Right lobe of liver (tissue), 6 donors: ENCODE measurements around the gene ST3GAL5. TPM values are rescaled to one million over a fixed set of nuclear protein-coding genes. Genes with fewer than 3 reads are reported as not detected.
A peak's percentile ranks its signal among the peaks of the same experiment; 100 is the strongest.
"Not testable (repeated sequence)": the region's sequence is repeated elsewhere in the genome, so short reads cannot be mapped to it uniquely, and the experiment has no call there.

Experiments
- ATAC-seq, 4 donors: fragments of 200-7000 bp; cut with Tn5 transposase; one replicate each; pipeline ENCODE4 v1.9.1; 2020; ENCODE audit warnings: mild to moderate bottlenecking in 4 of 4, moderate library complexity in 4 of 4
- DNase-seq, 3 donors: peaks; one replicate each; pipeline ENCODE4 v3.0.0-alpha.2; 2020
- H3K27ac ChIP-seq, 3 donors: fragments of 200-600 bp; one replicate each; pipeline ENCODE4 v1.8.0; 2022
- H3K27me3 ChIP-seq, 2 donors: fragments of 200-600 bp; one replicate each; pipeline ENCODE4 v1.8.0; 2022
- H3K36me3 ChIP-seq, 4 donors: fragments of 200-600 bp; sonication (generic) in 1 of 4; one replicate each; pipeline versions ENCODE4 v1.5.1 to v1.8.0; 2017 to 2022; ENCODE audit warnings: control low read depth in 1 of 4
- H3K4me1 ChIP-seq, 4 donors: fragments of 200-600 bp; sonication (generic) in 1 of 4; one replicate each; pipeline versions ENCODE4 v1.5.1 to v1.8.0; 2017 to 2022; ENCODE audit warnings: control low read depth in 1 of 4
- H3K4me3 ChIP-seq, 3 donors: fragments of 200-600 bp; one replicate each; pipeline ENCODE4 v1.8.0; 2022
- H3K9me3 ChIP-seq, 4 donors: fragments of 200-600 bp; sonication (generic) in 1 of 4; one replicate each; pipeline versions ENCODE4 v1.5.1 to v1.8.0; 2017 to 2022; ENCODE audit warnings: control low read depth in 1 of 4
- CTCF ChIP-seq, 4 donors: fragments of 200-600 bp in 3 of 4; fragments of 450-650 bp in 1 of 4; IDR thresholded peaks; one replicate each; pipeline versions ENCODE4 v1.5.1 to v1.8.0; 2016 to 2022; ENCODE audit warnings: antibody characterized with exemption in 4 of 4, mild to moderate bottlenecking in 2 of 4
- POLR2A ChIP-seq: fragments of 450-650 bp; IDR thresholded peaks from one replicate; pipeline ENCODE4 v1.6.1; 2017; ENCODE audit warnings: antibody characterized with exemption, mild to moderate bottlenecking
- WGBS: methylation state at CpG from one replicate; pipeline ENCODE4 v1.1.6; 2018; ENCODE audit warnings: low coverage, low lambda C conversion rate; ENCODE audit not compliant: insufficient coverage; ENCODE audit errors: missing lambda C conversion rate; 5-methylcytosine and 5-hydroxymethylcytosine counted together
- intact Hi-C, 2 donors: fragments of 100-400 bp; cut with DNase I; formaldehyde crosslinking; loops; one replicate each; pipeline versions ENCODE4 v1.11.2 to v1.14.1; 2022
- total RNA-seq, 6 experiments: library from RNA; depleted of rRNA in 2 of 6; stranded (reverse); fragments of >200 nt in 2 of 6; fragmentation: NEBNext Ultra II Directional in 3 of 6; extraction: Animal tissue kit (Norgen Biotek cat#: 25700) in 3 of 6; gene quantifications; one replicate each; pipeline versions ENCODE4 v1.1.0 to v1.2.4, GENCODE V29; 2016 to 2023
- donor health status: DM: no; HTN: yes; CAD: no.
- donor health status: DM: no; HTN: no; CAD: no.
- donor health status: DM: no; HTN: no; CAD: no.
- donor health status: DM: no; HTN: yes; CAD: no.
- donor health status: DM: no; HTN: yes; CAD: no.

Gene ST3GAL5
- total RNA-seq, 6 experiments from 2014 or later = 8.6 to 22.2 (median 10.9) TPM

- ATAC-seq (peak; percentile 58 to 79 (median 66)), DNase-seq (peak; percentile 80 to 87 (median 81))
- Histone ChIP-seq H3K4me3 (peak overlapping the region; percentile 66 to 84 (median 66)), H3K4me1 (peaks cover 0 to 29% (median 2%) of the 10 kb centered on the region in 4 donors), H3K27ac (peak overlapping the region in 2 of 3 donors; percentile 82 to 93), H3K27me3 (no peaks in the 10 kb centered on the region), H3K9me3 (no peaks in the 10 kb centered on the region), H3K36me3 (no peaks in the 10 kb centered on the region)
- TF ChIP-seq CTCF (IDR thresholded peaks at IDR 0.05) = peak; percentile 48 to 52 (median 50)
- TF ChIP-seq POLR2A = no peak
- intact Hi-C loops = loop anchor here (2.0 to 10.0 kb wide), 3 partner anchors 49 to 147 kb away; no protein-coding TSS in a partner anchor
- 2% methylated on average over 7 of the region's 10 CpGs for WGBS
Observed at GRCh38 chr2:85887566-85888019, 1.2 kb downstream of the ST3GAL5 start.

GRCh38 chr2:85886590-85886989 lies 2.2 kb downstream of the ST3GAL5 start:
- H3K4me3 ChIP-seq = no peak overlapping the region
- WGBS = 27% methylated on average over 9 of the region's 11 CpGs
- H3K9me3 ChIP-seq = no peaks in the 10 kb centered on the region
- no peaks in the 10 kb centered on the region for H3K36me3 ChIP-seq
- no peaks in the 10 kb centered on the region for H3K27me3 ChIP-seq
- H3K4me1 ChIP-seq = peaks cover 0 to 25% (median 2%) of the 10 kb centered on the region in 4 donors
- intact Hi-C loops = loop anchor here (5.0 to 10.0 kb wide), 2 partner anchors 146 to 148 kb away; no protein-coding TSS in a partner anchor
- DNase-seq (no peak), ATAC-seq (no peak)
- TF ChIP-seq POLR2A = no peak
- TF ChIP-seq CTCF (IDR thresholded peaks at IDR 0.05) = no peak
- no peak overlapping the region for H3K27ac ChIP-seq

GRCh38 chr2:85886141-85886540 lies 2.6 kb downstream of the ST3GAL5 start:
- Histone ChIP-seq H3K27me3 (no peaks in the 10 kb centered on the region), H3K9me3 (no peaks in the 10 kb centered on the region), H3K36me3 (no peaks in the 10 kb centered on the region), H3K4me3 (no peak overlapping the region), H3K27ac (no peak overlapping the region), H3K4me1 (peaks cover 0 to 25% (median 2%) of the 10 kb centered on the region in 4 donors)
- ATAC-seq (no peak), DNase-seq (no peak)
- TF ChIP-seq CTCF (IDR thresholded peaks at IDR 0.05) (no peak), POLR2A (no peak)
- intact Hi-C loops = loop anchor here (5.0 to 10.0 kb wide), 2 partner anchors 146 to 149 kb away; no protein-coding TSS in a partner anchor
- WGBS = 92% methylated on average over 2 of the region's 8 CpGs

GRCh38 chr2:85881781-85882180 lies 7.0 kb downstream of the ST3GAL5 start:
- not testable (repeated sequence) for H3K27me3 ChIP-seq, H3K4me3 ChIP-seq, DNase-seq, H3K36me3 ChIP-seq, H3K4me1 ChIP-seq, ATAC-seq, H3K27ac ChIP-seq, H3K9me3 ChIP-seq
- no CpG with 5 or more reads among the region's 1 CpG for WGBS
- intact Hi-C loops = loop anchor here in 1 of 2 donors (10.0 kb wide), 1 partner anchor 153 kb away; no protein-coding TSS in a partner anchor

GRCh38 chr2:85880716-85881328 lies 8.0 kb downstream of the ST3GAL5 start:
- H3K4me1 ChIP-seq, H3K36me3 ChIP-seq, H3K4me3 ChIP-seq, H3K27me3 ChIP-seq, ATAC-seq, H3K9me3 ChIP-seq, H3K27ac ChIP-seq, DNase-seq: not testable (repeated sequence)
- intact Hi-C loops = loop anchor here in 1 of 2 donors (10.0 kb wide), 1 partner anchor 154 kb away; no protein-coding TSS in a partner anchor
- 82% methylated on average over 4 of the region's 4 CpGs for WGBS
